ENCODE results near the gene SLC25A33. TPM values are rescaled to one million over a fixed set of nuclear protein-coding genes. Genes with fewer than 3 reads are reported as not detected.
"Not testable (repeated sequence)": the region's sequence is repeated elsewhere in the genome, so short reads cannot be mapped to it uniquely, and the experiment has no call there.

Gene SLC25A33
- polyA plus RNA-seq, 1 experiment = 4.1 TPM

DNA sequence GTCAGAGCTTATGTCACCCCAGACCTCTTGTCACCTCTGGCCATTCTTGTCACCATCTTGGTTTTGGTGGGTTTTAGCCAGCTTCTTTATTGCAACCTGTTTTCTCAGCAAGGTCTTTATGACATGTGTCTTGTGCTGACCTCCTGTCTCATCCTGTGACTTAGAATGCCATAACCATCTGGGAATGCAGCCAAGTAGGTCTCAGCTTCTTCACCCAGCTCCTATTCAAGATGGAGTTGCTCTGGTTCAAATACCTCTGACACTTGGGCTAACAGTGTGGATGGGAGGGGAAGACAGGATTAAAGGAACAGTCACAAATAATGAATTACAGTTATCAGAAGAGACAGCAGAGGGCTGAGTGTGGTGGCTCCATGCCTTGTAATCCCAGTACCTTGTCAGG is 81.8 kb downstream of the SLC25A33 start:
- Histone ChIP-seq H3K27ac (ENCODE audit: low read depth, low read length) (no peak overlapping the region), H3K27me3 (ENCODE audit: control insufficient read depth, insufficient read depth, low read length) (no peaks in the 10 kb centered on the region), H3K4me3 (ENCODE audit: low read depth, low read length) (no peak overlapping the region), H3K9me3 (ENCODE audit: control insufficient read depth, insufficient read depth, low read length) (no peaks in the 10 kb centered on the region)
- ChIA-PET POLR2A (no interaction called here), CTCF (interaction anchor here (0.6 kb wide), 1 partner anchor 424 kb away, joined by 3 read pairs; no protein-coding TSS in a partner anchor)
- DNase-seq (ENCODE audit: low read depth, low spot score) = no peak
- TF ChIP-seq, protein P1, sequence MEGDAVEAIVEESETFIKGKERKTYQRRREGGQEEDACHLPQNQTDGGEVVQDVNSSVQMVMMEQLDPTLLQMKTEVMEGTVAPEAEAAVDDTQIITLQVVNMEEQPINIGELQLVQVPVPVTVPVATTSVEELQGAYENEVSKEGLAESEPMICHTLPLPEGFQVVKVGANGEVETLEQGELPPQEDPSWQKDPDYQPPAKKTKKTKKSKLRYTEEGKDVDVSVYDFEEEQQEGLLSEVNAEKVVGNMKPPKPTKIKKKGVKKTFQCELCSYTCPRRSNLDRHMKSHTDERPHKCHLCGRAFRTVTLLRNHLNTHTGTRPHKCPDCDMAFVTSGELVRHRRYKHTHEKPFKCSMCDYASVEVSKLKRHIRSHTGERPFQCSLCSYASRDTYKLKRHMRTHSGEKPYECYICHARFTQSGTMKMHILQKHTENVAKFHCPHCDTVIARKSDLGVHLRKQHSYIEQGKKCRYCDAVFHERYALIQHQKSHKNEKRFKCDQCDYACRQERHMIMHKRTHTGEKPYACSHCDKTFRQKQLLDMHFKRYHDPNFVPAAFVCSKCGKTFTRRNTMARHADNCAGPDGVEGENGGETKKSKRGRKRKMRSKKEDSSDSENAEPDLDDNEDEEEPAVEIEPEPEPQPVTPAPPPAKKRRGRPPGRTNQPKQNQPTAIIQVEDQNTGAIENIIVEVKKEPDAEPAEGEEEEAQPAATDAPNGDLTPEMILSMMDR (IDR thresholded peaks at IDR 0.05; ENCODE audit: low read depth, low read length) = no peak

GRCh38 chr1:9624081-9624480 is 84.8 kb downstream of the SLC25A33 start:
- no peaks in the 10 kb centered on the region for H3K27me3 ChIP-seq (ENCODE audit: control insufficient read depth, insufficient read depth, low read length)
- no peak for DNase-seq (ENCODE audit: low read depth, low spot score)
- CTCF ChIA-PET = no interaction called here
- POLR2A ChIA-PET = no interaction called here
- no peak overlapping the region for H3K27ac ChIP-seq (ENCODE audit: low read depth, low read length)
- H3K4me3 ChIP-seq (ENCODE audit: low read depth, low read length) = no peak overlapping the region
- TF ChIP-seq, protein P1 (IDR thresholded peaks at IDR 0.05; ENCODE audit: low read depth, low read length) = no peak
- H3K9me3 ChIP-seq (ENCODE audit: control insufficient read depth, insufficient read depth, low read length) = no peaks in the 10 kb centered on the region; the same call in 1 of the 2 replicates

DNA sequence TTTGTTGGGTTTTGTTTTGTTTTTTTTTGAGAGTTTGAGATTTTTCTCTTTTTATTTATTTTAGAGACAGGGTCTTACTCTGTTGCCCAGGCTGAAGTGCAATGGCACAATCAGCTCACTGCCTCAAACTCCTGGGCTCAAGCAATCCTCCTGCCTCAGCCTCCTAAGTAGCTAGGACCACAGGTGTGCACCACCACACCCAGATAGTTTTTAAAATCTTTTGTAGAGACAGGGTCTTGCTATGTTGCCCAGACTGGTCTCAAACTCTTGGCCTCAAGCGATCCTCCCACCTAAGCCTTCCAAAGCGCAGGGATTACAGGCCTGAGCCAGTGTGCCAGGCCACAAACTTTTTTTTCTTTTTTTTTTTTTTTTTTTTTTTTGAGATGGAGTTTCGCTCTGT is 85.8 kb downstream of the SLC25A33 start:
- H3K27me3 ChIP-seq (ENCODE audit: control insufficient read depth, insufficient read depth, low read length); H3K4me3 ChIP-seq (ENCODE audit: low read depth, low read length); POLR2A ChIA-PET; DNase-seq (ENCODE audit: low read depth, low spot score); H3K9me3 ChIP-seq (ENCODE audit: control insufficient read depth, insufficient read depth, low read length); H3K27ac ChIP-seq (ENCODE audit: low read depth, low read length): not testable (repeated sequence)
- CTCF ChIA-PET = interaction anchor here (0.6 to 2.8 kb wide), 3 partner anchors 10 to 301 kb away, joined by 4 to 24 read pairs (median 5); no protein-coding TSS in a partner anchor

DNA sequence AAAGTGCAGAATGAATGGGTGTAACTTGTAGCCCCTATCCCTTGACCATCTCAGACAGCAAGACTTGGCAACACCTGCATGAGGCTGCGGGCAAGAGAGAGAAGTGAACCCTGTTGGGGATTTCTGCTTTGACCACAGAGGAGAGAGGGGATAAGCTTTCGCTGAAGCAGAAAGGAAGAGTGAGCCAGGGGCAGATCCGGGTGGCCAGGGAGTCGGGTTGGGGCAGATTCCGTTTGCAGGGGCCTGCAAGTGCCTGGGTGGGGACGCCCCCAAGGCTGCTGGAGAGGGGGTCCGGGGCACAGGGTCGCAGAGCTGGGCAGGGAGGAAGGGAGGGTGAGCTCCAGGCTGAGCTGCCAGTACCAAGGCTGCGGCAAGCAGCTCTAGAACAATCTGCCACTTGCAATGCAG is 86.9 kb downstream of the SLC25A33 start:
- ChIA-PET CTCF (interaction anchor here (0.6 to 2.8 kb wide), 44 partner anchors 8 to 734 kb away, joined by 3 to 24 read pairs (median 4); partner anchors contain the start of gene PIK3CD), POLR2A (no interaction called here)
- no peaks in the 10 kb centered on the region; the same call in 1 of the 2 replicates for H3K9me3 ChIP-seq (ENCODE audit: control insufficient read depth, insufficient read depth, low read length)
- H3K27me3 ChIP-seq (ENCODE audit: control insufficient read depth, insufficient read depth, low read length) = peaks cover 7% of the 10 kb centered on the region
- H3K4me3 ChIP-seq (ENCODE audit: low read depth, low read length) = no peak overlapping the region
- DNase-seq (ENCODE audit: low read depth, low spot score) = no peak
- H3K27ac ChIP-seq (ENCODE audit: low read depth, low read length) = no peak overlapping the region
- TF ChIP-seq, protein P1 (IDR thresholded peaks at IDR 0.05; ENCODE audit: low read depth, low read length) = no peak

DNA sequence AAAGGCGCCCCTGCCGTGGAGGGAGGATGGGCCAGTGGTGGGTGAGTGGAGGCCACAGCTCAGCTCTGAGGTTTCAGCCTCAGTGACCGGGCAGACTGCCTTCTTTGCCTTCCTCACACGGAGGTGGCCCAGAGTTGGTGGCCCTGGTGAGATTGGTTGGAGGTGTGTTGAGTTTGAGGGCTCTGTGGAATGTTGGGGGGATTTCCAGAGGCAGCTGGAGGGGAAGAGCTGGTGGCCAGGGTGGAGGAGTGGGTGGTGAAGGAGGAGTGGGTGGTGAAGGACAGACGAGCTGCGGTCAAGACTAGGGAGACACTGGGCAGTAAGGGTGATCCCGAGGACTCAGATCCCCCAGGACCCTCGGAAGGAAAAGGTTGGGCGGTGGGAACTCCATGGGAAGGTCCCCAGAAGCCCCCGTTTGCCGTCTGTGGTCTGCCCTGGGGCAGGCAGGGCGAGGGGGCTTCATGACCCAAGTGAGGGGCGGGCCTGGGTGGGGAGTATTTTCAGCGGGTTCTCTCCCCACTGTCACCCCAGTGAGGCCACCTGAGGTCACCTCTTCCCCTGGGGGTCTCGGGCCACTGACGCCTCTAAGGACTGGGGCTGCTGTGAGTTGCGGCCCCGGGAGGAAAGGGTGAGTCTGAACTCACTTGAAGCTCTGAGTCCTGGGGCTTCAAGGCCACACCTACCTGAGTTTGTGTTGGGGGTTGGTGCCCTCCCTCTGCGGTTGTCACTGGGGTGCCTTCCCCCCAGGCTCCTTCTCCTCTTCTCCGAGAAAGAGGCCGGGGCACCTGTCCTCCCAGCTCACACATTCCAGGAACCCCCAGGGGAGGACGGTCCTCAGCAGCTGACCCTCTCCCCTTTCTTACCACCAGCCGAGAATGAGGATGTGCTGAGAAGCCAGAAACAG is 89.5 kb downstream of the SLC25A33 start:
- CTCF ChIA-PET = interaction anchor here (0.8 to 1.9 kb wide), 6 partner anchors 59 to 313 kb away, joined by 3 to 6 read pairs (median 4); no protein-coding TSS in a partner anchor
- DNase-seq (ENCODE audit: low read depth, low spot score) = no peak
- POLR2A ChIA-PET = interaction anchor here (0.6 kb wide), 1 partner anchor 14 kb away, joined by 7 read pairs; no protein-coding TSS in a partner anchor
- TF ChIP-seq, protein P1 (IDR thresholded peaks at IDR 0.05; ENCODE audit: low read depth, low read length) = no peak
- H3K27me3 ChIP-seq (ENCODE audit: control insufficient read depth, insufficient read depth, low read length) = peaks cover 7% of the 10 kb centered on the region
- no peaks in the 10 kb centered on the region; the same call in 1 of the 2 replicates for H3K9me3 ChIP-seq (ENCODE audit: control insufficient read depth, insufficient read depth, low read length)
- H3K27ac ChIP-seq (ENCODE audit: low read depth, low read length) = no peak overlapping the region
- H3K4me3 ChIP-seq (ENCODE audit: low read depth, low read length) = no peak overlapping the region
